Duodenal mucosa (tissue), 2 donors: Measurements from ENCODE around the gene NCOA3.
"Not testable (repeated sequence)": the region's sequence is repeated elsewhere in the genome, so short reads cannot be mapped to it uniquely, and the experiment has no call there.

ENCODE experiments used
- H3K27ac ChIP-seq: one replicate; pipeline ENCODE4 v1.7.0; 2013; ENCODE audit warnings: low read depth, low read length
- H3K27me3 ChIP-seq, 2 donors: one replicate each; pipeline ENCODE4 v1.7.0; 2013; ENCODE audit warnings: low read length in 2 of 2, control low read depth in 1 of 2; ENCODE audit not compliant: insufficient read depth in 2 of 2, control insufficient read depth in 1 of 2
- H3K36me3 ChIP-seq, 2 donors: one replicate each; pipeline ENCODE4 v1.7.0; 2013; ENCODE audit warnings: low read length in 2 of 2, control low read depth in 1 of 2; ENCODE audit not compliant: insufficient read depth in 2 of 2, control insufficient read depth in 1 of 2
- H3K4me1 ChIP-seq, 2 donors: one replicate each; pipeline ENCODE4 v1.7.0; 2013; ENCODE audit warnings: low read length in 2 of 2, control low read depth in 1 of 2; ENCODE audit not compliant: insufficient read depth in 2 of 2, control insufficient read depth in 1 of 2
- H3K4me3 ChIP-seq, 2 donors: one replicate each; pipeline ENCODE4 v1.7.0; 2013; ENCODE audit warnings: low read length in 2 of 2, low read depth in 1 of 2
- H3K9ac ChIP-seq, 2 donors: one replicate each; pipeline ENCODE4 v1.7.0; 2013; ENCODE audit warnings: low read length in 2 of 2, low read depth in 1 of 2
- H3K9me3 ChIP-seq, 2 donors: one replicate each; pipeline ENCODE4 v1.7.0; 2013; ENCODE audit warnings: low read length in 2 of 2, control low read depth in 1 of 2; ENCODE audit not compliant: control insufficient read depth in 1 of 2

NCOA3 gene

GRCh38 chr20:47489448-47489872 lies 12.2 kb upstream of the NCOA3 start:
- Histone ChIP-seq H3K36me3 (no peaks in the 10 kb centered on the region), H3K4me1 (peaks cover 15 to 27% of the 10 kb centered on the region in 2 donors), H3K27ac (no peak overlapping the region), H3K9ac (no peak overlapping the region), H3K9me3 (no peaks in the 10 kb centered on the region), H3K27me3 (no peaks in the 10 kb centered on the region), H3K4me3 (no peak overlapping the region)

GRCh38 chr20:47490795-47491194 lies 10.9 kb upstream of the NCOA3 start:
- no peak overlapping the region for H3K4me3 ChIP-seq
- H3K36me3 ChIP-seq = no peaks in the 10 kb centered on the region
- no peak overlapping the region for H3K9ac ChIP-seq
- peaks cover 15 to 27% of the 10 kb centered on the region in 2 donors for H3K4me1 ChIP-seq
- no peak overlapping the region for H3K27ac ChIP-seq
- no peaks in the 10 kb centered on the region for H3K27me3 ChIP-seq
- no peaks in the 10 kb centered on the region for H3K9me3 ChIP-seq

- H3K27ac ChIP-seq = no peak overlapping the region
- no peaks in the 10 kb centered on the region for H3K36me3 ChIP-seq
- H3K4me1 ChIP-seq = peaks cover 15 to 26% of the 10 kb centered on the region in 2 donors
- H3K27me3 ChIP-seq = no peaks in the 10 kb centered on the region
- no peak overlapping the region for H3K9ac ChIP-seq
- no peak overlapping the region for H3K4me3 ChIP-seq
- H3K9me3 ChIP-seq = no peaks in the 10 kb centered on the region
Observed at GRCh38 chr20:47492284-47492683, 9.4 kb upstream of the NCOA3 start.

GRCh38 chr20:47493175-47493962 lies 8.3 kb upstream of the NCOA3 start:
- H3K27me3 ChIP-seq = no peaks in the 10 kb centered on the region
- peak overlapping the region; percentile 15 to 38 for H3K9ac ChIP-seq
- no peak overlapping the region for H3K27ac ChIP-seq
- peak overlapping the region; percentile 27 to 44 for H3K4me3 ChIP-seq
- H3K9me3 ChIP-seq = no peaks in the 10 kb centered on the region
- H3K4me1 ChIP-seq = peaks cover 15 to 21% of the 10 kb centered on the region in 2 donors
- no peaks in the 10 kb centered on the region for H3K36me3 ChIP-seq

- Histone ChIP-seq H3K4me3 (peak overlapping the region; percentile 27 to 44), H3K9me3 (no peaks in the 10 kb centered on the region), H3K9ac (peak overlapping the region in 1 of 2 donors; percentile 38), H3K36me3 (no peaks in the 10 kb centered on the region), H3K27ac (no peak overlapping the region), H3K27me3 (no peaks in the 10 kb centered on the region), H3K4me1 (peaks cover 15 to 21% of the 10 kb centered on the region in 2 donors)
Observed at GRCh38 chr20:47493963-47494293, 7.8 kb upstream of the NCOA3 start.

GRCh38 chr20:47494606-47495005 lies 7.1 kb upstream of the NCOA3 start:
- H3K36me3 ChIP-seq, H3K27ac ChIP-seq, H3K9ac ChIP-seq, H3K9me3 ChIP-seq, H3K27me3 ChIP-seq, H3K4me3 ChIP-seq: not testable (repeated sequence)
- peaks cover 15 to 21% of the 10 kb centered on the region in 2 donors for H3K4me1 ChIP-seq

- Histone ChIP-seq H3K9ac (no peak overlapping the region), H3K9me3 (no peaks in the 10 kb centered on the region), H3K4me1 (peaks cover 19 to 25% of the 10 kb centered on the region in 2 donors), H3K36me3 (no peaks in the 10 kb centered on the region), H3K27ac (no peak overlapping the region), H3K4me3 (no peak overlapping the region), H3K27me3 (no peaks in the 10 kb centered on the region)
Observed at GRCh38 chr20:47496118-47496517, 5.6 kb upstream of the NCOA3 start.

GRCh38 chr20:47498606-47499005 lies 3.1 kb upstream of the NCOA3 start:
- Histone ChIP-seq H3K36me3 (no peaks in the 10 kb centered on the region), H3K27ac (no peak overlapping the region), H3K4me3 (no peak overlapping the region)

GRCh38 chr20:47499053-47499452 lies 2.6 kb upstream of the NCOA3 start:
- no peaks in the 10 kb centered on the region for H3K27me3 ChIP-seq
- no peak overlapping the region for H3K27ac ChIP-seq
- H3K4me3 ChIP-seq = no peak overlapping the region
- H3K36me3 ChIP-seq = no peaks in the 10 kb centered on the region
- no peak overlapping the region for H3K9ac ChIP-seq
- H3K9me3 ChIP-seq = no peaks in the 10 kb centered on the region
- H3K4me1 ChIP-seq = peaks cover 15 to 21% of the 10 kb centered on the region in 2 donors

More at GRCh38 chr20:47498606-47499005, 3.1 kb upstream of the NCOA3 start:
- Histone ChIP-seq H3K9me3 (no peaks in the 10 kb centered on the region), H3K4me1 (peaks cover 17 to 21% of the 10 kb centered on the region in 2 donors), H3K9ac (no peak overlapping the region), H3K27me3 (no peaks in the 10 kb centered on the region)

GRCh38 chr20:47500082-47500481 lies 1.6 kb upstream of the NCOA3 start:
- H3K27ac ChIP-seq, H3K9ac ChIP-seq, H3K4me3 ChIP-seq, H3K36me3 ChIP-seq, H3K27me3 ChIP-seq, H3K9me3 ChIP-seq: not testable (repeated sequence)
- H3K4me1 ChIP-seq = peaks cover 13 to 18% of the 10 kb centered on the region in 2 donors
